Astrocyte (in vitro differentiated cells and primary cell): Measurements from ENCODE around the gene BMAL2. TPM values are rescaled to one million over a fixed set of nuclear protein-coding genes. Genes with fewer than 3 reads are reported as not detected.
A peak's percentile ranks its signal among the peaks of the same experiment; 100 is the strongest.

ENCODE experiments used
- DNase-seq: peaks from one replicate; pipeline ENCODE4 v3.0.0-alpha.2; 2010; ENCODE audit warnings: low read depth
- FAIRE-seq: peaks from 2 replicates; lab custom pipeline; 2011; peaks lifted over from hg19 to GRCh38; lab: Jason Lieb, UNC
- H2AFZ ChIP-seq: 2 replicates; pipeline ENCODE4 v1.6.0; 2012; ENCODE audit warnings: low read depth, low read length, inconsistent platforms
- H3K27ac ChIP-seq: 2 replicates; pipeline ENCODE4 v1.5.1; 2011; ENCODE audit warnings: low read depth, low read length, inconsistent platforms
- H3K27me3 ChIP-seq: 2 replicates; pipeline ENCODE4 v1.6.0; 2011; ENCODE audit warnings: low read length, inconsistent platforms; ENCODE audit not compliant: insufficient read depth
- H3K36me3 ChIP-seq: 2 replicates; pipeline ENCODE4 v1.5.1; 2011; ENCODE audit warnings: low read length, inconsistent platforms; ENCODE audit not compliant: insufficient read depth
- H3K4me1 ChIP-seq: 2 replicates; pipeline ENCODE4 v1.5.1; 2011; ENCODE audit warnings: low read length, inconsistent platforms; ENCODE audit not compliant: insufficient read depth
- H3K4me2 ChIP-seq: 2 replicates; pipeline ENCODE4 v1.6.0; 2012; ENCODE audit warnings: low read length, inconsistent platforms
- H3K4me3 ChIP-seq: 2 replicates; pipeline ENCODE4 v1.5.1; 2011; ENCODE audit warnings: low read depth, mild to moderate bottlenecking, low read length, inconsistent platforms; ENCODE audit not compliant: insufficient read depth
- H3K79me2 ChIP-seq: 2 replicates; pipeline ENCODE4 v1.6.0; 2012; ENCODE audit warnings: mild to moderate bottlenecking, low read length, inconsistent platforms; ENCODE audit not compliant: insufficient read depth
- H3K9ac ChIP-seq: 2 replicates; pipeline ENCODE4 v1.6.0; 2012; ENCODE audit warnings: mild to moderate bottlenecking, low read length, inconsistent platforms
- H3K9me3 ChIP-seq: 2 replicates; pipeline ENCODE4 v1.5.1; 2012; ENCODE audit warnings: low read depth, mild to moderate bottlenecking, low read length, inconsistent platforms; ENCODE audit not compliant: insufficient read depth
- H4K20me1 ChIP-seq: 2 replicates; pipeline ENCODE4 v1.6.0; 2012; ENCODE audit warnings: low read length, inconsistent platforms; ENCODE audit not compliant: insufficient read depth
- H3K27ac Mint-ChIP-seq: one replicate; pipeline ENCODE4 v1.8.0; 2021; ENCODE audit warnings: mild to moderate bottlenecking, mixed read lengths; ENCODE audit not compliant: unreplicated experiment
- H3K27me3 Mint-ChIP-seq: one replicate; pipeline ENCODE4 v1.8.0; 2021; ENCODE audit warnings: low read depth, mixed read lengths; ENCODE audit not compliant: unreplicated experiment
- H3K36me3 Mint-ChIP-seq: one replicate; pipeline ENCODE4 v1.8.0; 2021; ENCODE audit warnings: low read depth, mixed read lengths; ENCODE audit not compliant: unreplicated experiment
- H3K4me1 Mint-ChIP-seq: one replicate; pipeline ENCODE4 v1.8.0; 2021; ENCODE audit warnings: low read depth, mixed read lengths; ENCODE audit not compliant: unreplicated experiment
- H3K4me3 Mint-ChIP-seq: one replicate; pipeline ENCODE4 v1.8.0; 2021; ENCODE audit warnings: mild to moderate bottlenecking, moderate library complexity, mixed read lengths; ENCODE audit not compliant: unreplicated experiment
- H3K9me3 Mint-ChIP-seq: one replicate; pipeline ENCODE4 v1.8.0; 2021; ENCODE audit warnings: mild to moderate bottlenecking, mixed read lengths; ENCODE audit not compliant: unreplicated experiment
- CTCF ChIP-seq: IDR thresholded peaks from 2 replicates; pipeline ENCODE4 v1.5.1; 2011; ENCODE audit warnings: low read depth, mild to moderate bottlenecking, inconsistent platforms, low read length, moderate library complexity; ENCODE audit not compliant: insufficient read depth
- EZH2 ChIP-seq: IDR thresholded peaks from 2 replicates; pipeline ENCODE4 v1.6.1; 2012; ENCODE audit warnings: mild to moderate bottlenecking, low read length, inconsistent platforms; ENCODE audit not compliant: insufficient read depth
- total RNA-seq: library from RNA; stranded (reverse); gene quantifications from 2 replicates; pipeline ENCODE4 v1.2.1, GENCODE V29; 2021

Gene BMAL2
- total RNA-seq, 1 donor from 2014 or later, result 13.6 TPM

- peak overlapping the region; percentile 15 for H3K27ac Mint-ChIP-seq
- H3K4me1 Mint-ChIP-seq, result peaks cover 10% of the 10 kb centered on the region
- Histone ChIP-seq H3K9ac (no peak overlapping the region), H3K4me1 (no peaks in the 10 kb centered on the region), H3K4me3 (no peak overlapping the region), H3K36me3 (peaks cover 53% of the 10 kb centered on the region), H3K79me2 (no peaks in the 10 kb centered on the region), H4K20me1 (peaks cover 15% of the 10 kb centered on the region), H3K27ac (peak overlapping the region; percentile 48), H3K4me2 (no peak overlapping the region), H3K27me3 (no peaks in the 10 kb centered on the region), H3K9me3 (no peaks in the 10 kb centered on the region), H2AFZ (no peak overlapping the region)
- no peak overlapping the region for H3K4me3 Mint-ChIP-seq
- H3K27me3 Mint-ChIP-seq, result no peaks in the 10 kb centered on the region
- H3K9me3 Mint-ChIP-seq, result no peaks in the 10 kb centered on the region
- TF ChIP-seq EZH2 (no peak), CTCF (no peak)
- no peak for DNase-seq
- H3K36me3 Mint-ChIP-seq, result peaks cover 5% of the 10 kb centered on the region
- no peak for FAIRE-seq
These were observed 12.8 kb upstream of the BMAL2 start for GRCh38 chr12:27319848-27320247.

GRCh38 chr12:27324530-27324929 is 8.1 kb upstream of the BMAL2 start:
- Mint-ChIP-seq H3K36me3 (peaks cover 1% of the 10 kb centered on the region), H3K27ac (no peak overlapping the region), H3K27me3 (no peaks in the 10 kb centered on the region), H3K4me3 (no peak overlapping the region), H3K4me1 (peaks cover 6% of the 10 kb centered on the region), H3K9me3 (no peaks in the 10 kb centered on the region)
- Histone ChIP-seq H3K79me2 (no peaks in the 10 kb centered on the region), H3K4me2 (no peak overlapping the region), H3K4me3 (no peak overlapping the region), H3K4me1 (no peaks in the 10 kb centered on the region), H4K20me1 (peaks cover 12% of the 10 kb centered on the region), H3K27ac (no peak overlapping the region), H3K9ac (no peak overlapping the region), H3K36me3 (peaks cover 51% of the 10 kb centered on the region), H3K9me3 (no peaks in the 10 kb centered on the region), H3K27me3 (no peaks in the 10 kb centered on the region), H2AFZ (no peak overlapping the region)
- TF ChIP-seq EZH2 (no peak), CTCF (no peak)
- DNase-seq (peak; percentile 55), FAIRE-seq (no peak)

GRCh38 chr12:27330846-27331245 is 1.8 kb upstream of the BMAL2 start:
- H3K9ac ChIP-seq, result peak overlapping the region; percentile 80
- peak overlapping the region; percentile 9 for H3K4me3 ChIP-seq
- Mint-ChIP-seq H3K4me1 (peaks cover 26% of the 10 kb centered on the region), H3K27me3 (no peaks in the 10 kb centered on the region), H3K4me3 (peak overlapping the region; percentile 73), H3K36me3 (no peaks in the 10 kb centered on the region), H3K27ac (peak overlapping the region; percentile 96), H3K9me3 (peaks cover 2% of the 10 kb centered on the region)
- H3K4me2 ChIP-seq, result peak overlapping the region; percentile 95
- no peaks in the 10 kb centered on the region for H3K9me3 ChIP-seq
- H3K36me3 ChIP-seq, result peaks cover 17% of the 10 kb centered on the region
- peaks cover 21% of the 10 kb centered on the region for H3K4me1 ChIP-seq
- no peaks in the 10 kb centered on the region for H3K27me3 ChIP-seq
- H4K20me1 ChIP-seq, result peaks cover 14% of the 10 kb centered on the region
- peaks cover 28% of the 10 kb centered on the region for H3K79me2 ChIP-seq
- peak; percentile 36 for DNase-seq
- FAIRE-seq, result no peak
- TF ChIP-seq EZH2 (no peak), CTCF (no peak)
- no peak overlapping the region for H2AFZ ChIP-seq
- peak overlapping the region; percentile 72 for H3K27ac ChIP-seq
